ENCODE measurements around the gene GPALPP1.
"Not testable (repeated sequence)": the region's sequence is repeated elsewhere in the genome, so short reads cannot be mapped to it uniquely, and the experiment has no call there.

GPALPP1 gene

DNA sequence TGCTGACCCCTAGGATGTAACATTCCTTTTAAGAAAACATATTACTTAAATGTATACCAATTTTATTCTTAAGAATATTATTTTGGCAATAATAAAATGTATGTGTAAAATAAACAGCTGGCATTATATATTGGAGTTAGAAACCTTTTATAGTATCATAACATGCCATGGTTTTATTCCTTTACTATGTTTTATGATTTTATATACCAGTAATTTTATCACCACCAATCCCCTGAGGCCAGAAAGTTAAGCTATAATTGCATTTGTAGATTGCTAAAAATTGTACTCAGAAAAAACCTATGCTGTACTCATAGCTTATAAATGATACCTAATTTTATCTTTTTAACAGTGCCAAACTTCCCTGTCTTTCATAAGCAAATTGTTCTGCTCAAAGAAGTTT, 17.9 kb downstream of the GPALPP1 start:
- no peak for DNase-seq (ENCODE audit: low read depth)

DNA sequence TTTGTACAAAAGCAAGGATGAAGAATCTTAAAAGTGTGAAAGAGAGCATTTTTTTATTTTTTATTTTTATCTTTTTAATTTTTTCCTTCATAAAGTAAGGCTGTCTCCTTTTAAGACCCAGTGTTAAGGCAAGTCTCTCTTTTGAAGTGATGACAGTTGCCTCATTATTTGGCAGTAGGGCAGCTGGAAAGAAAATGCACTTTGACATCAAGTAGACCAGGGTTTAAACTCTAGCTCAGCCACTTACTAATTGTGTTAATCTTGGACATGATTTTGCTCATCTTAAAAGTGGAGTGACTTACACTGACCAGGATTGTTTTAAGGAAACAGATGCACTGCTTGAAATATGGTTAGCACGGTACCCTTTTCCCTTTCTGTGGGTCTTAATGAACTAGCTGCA, 18.5 kb downstream of the GPALPP1 start:
- no peak for DNase-seq (ENCODE audit: low read depth)

DNA sequence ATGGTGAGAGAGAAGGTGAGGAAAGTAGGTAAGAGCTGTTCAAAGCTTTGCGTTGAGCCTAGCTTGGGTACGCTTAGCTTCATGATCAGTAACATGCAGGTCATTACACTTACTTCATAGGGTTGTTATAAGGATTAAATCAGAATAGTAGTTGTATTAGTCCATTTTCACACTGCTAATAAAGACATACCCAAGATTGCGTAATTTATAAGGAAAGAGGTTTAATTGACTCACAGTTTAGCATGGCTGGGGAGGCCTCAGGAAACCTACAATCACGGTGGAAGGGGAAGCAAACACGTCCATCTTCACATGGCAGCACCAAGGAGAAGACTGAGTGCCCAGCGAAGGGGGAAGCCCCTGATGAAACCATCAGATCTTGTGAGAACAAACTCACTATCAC, 21.9 kb downstream of the GPALPP1 start:
- no peak for DNase-seq (ENCODE audit: low read depth)

DNA sequence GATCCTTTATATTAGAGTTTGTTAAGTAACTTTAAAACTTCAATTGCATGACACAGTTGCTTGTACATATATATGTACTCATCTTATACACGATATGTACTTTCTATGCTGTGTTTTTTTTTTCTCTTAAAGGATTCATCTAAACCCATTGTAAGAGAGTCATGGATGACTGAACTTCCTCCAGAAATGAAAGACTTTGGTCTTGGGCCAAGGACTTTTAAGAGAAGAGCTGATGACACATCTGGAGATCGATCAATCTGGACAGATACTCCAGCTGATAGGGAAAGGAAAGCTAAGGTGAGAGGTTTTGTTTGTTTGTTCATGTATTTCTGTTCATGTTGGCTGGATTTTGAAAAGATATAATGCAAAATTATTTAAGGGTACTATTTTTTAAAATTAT, 26.0 kb downstream of the GPALPP1 start:
- no peak for DNase-seq (ENCODE audit: low read depth)

DNA sequence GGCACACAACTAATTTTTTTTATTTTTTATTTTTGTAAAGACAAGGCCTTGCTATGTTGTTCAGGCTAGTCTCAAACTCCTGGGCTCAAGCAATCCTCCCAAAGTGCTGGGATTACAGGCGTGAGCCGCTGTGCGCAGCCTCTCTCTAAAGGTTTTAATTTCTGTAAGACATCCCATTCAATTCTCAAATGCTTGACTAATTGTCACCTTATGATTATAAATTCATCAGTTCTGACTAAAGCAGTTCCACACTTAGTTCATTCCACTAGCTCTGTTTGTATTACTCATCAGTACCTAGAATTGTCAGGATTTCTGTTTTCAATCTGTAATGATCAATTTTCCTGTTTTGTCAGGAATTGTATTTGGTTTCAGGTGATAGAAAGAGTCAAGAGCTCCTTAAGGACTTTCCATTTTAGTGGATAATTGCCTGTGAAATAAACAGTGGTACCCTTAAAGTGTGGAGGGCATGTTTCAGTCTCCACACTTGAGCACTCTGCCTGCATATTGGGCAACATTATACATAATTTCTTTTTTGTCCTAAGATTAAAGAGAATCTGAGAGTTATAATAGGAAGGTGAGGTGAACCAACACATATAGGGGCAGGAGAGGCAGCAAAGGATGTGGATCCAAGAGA, 27.6 kb downstream of the GPALPP1 start:
- DNase-seq (ENCODE audit: low read depth) = no peak

DNA sequence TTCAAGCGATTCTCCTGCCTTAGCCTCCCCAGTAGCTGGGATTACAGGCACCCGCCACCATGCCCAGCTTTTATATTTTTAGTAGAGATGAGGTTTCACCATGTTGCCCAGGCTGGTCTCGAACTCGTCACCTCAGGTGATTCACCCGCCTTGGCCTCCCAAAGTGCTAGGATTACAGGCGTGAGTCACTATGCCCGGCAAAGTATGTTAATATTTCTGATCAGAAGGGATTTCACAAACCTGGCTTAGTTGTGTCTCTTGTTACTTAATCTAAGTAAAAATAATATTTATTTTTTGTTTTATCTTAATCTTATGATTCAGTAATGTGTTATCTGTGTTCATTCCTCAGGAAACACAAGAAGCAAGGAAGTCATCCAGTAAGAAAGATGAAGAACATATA, 30.6 kb downstream of the GPALPP1 start:
- DNase-seq (ENCODE audit: low read depth) = not testable (repeated sequence)

DNA sequence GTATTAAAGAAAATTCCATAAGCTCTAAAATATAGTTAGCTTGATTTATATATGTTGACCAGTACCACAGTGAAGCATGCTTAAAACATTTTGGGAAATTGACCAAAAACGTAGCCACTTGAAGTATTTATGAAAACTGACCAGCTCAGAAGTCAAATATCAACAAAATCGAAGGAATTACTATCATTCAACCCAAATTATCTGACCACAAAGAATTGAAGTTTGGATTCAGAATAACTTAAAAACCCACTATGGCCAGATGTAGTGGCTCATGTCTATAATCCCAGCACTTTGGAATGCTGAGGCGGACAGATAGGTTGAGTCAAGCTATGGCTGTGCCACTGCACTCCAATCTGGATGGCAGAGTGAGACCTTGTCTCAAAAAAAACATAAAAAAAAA, 31.9 kb downstream of the GPALPP1 start:
- no peak for DNase-seq (ENCODE audit: low read depth)

DNA sequence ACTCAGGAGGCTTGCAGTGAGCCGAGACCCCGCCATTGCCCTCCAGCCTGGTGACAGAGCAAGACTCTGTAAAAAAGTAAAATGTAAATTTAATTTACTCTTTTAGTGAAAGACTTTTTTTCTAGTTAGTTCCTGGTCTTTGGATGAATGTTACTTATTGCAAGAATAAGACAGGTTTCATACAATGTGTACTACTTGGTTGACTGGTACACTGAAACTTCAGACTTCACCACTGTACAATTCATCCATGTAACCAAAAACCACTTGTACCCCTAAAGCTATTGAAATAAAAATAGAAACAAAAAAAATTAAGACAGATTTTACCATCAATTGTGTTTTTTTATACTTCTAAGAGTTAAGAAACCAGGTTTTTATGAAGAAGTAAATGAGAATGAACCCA, 35.5 kb downstream of the GPALPP1 start:
- no peak for DNase-seq (ENCODE audit: low read depth)

DNA sequence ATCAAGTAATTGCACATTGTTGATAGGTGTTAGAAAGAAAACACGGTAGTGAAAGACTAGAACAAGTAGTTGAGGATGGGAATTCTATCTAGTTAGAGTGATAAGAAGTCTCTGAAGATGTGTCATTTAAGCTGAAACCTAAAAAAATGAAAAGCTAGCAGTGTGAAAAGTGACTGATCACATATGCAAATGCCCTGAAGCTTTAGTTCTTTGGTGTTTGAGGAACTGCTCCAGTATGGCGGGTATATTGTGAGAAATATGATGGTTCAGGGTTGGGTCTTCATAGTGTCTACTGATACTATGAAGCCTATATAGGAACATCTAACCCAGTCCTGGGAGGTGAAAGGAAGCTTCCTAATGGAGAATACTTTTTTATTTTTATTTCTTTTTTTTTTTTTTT, 45.0 kb downstream of the GPALPP1 start:
- no peak for DNase-seq (ENCODE audit: low read depth)

DNA sequence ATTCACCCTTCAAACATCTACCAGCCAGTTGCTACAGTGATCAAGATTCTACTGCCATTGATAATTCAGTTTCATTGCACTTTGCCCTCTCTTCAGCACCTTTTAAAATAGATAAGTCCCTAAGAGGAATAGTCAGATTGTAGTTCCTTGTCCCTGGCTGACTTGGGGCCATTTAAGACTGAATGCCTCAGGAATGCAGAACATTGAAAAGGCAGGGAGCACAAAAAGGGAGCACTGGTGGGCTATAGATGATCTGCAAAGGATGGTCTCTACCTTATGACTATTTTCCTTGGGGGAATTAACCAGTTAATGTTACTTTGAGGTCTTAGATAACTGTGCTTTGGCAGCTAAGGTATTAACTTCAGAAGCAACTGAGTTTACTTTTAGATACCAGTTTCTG, 46.9 kb downstream of the GPALPP1 start:
- DNase-seq (ENCODE audit: low read depth) = no peak

DNA sequence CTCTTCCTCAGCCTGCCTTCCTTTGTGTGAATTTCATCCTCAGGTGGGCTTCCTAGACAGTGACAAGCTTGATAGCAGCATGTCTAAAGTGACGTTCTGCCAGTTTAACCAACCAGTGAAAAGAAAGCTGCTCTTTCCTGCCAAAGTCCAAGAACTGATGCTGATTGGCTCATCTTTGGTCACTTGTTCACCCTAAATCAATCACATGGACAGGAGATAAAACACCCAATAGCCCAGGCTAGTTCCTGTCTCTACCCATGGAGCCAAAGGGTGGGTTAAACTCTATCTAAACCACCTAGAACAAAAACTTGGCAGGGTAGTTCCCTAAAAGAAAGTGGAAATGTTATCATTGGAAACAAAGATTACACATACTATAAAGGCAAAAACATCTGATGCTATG, 50.8 kb downstream of the GPALPP1 start:
- DNase-seq (ENCODE audit: low read depth) = no peak

DNA sequence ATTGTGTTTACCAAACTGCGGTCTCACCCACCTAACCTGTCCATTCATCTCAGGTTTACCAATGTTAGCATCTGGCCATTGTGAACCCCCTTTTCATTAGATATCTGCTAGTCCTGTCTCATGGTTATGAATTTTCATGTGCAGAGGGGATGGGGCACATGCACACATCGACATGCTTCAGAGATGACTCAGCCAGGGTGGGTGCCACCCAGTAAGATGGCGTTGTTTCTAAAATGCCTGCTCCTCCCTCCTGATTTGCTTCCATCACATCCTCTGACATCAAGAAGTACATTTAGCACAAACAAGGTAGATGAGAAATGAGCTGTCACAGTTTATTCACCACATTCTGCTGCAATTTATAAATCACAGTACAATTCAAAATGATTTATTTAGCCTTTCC, 51.3 kb downstream of the GPALPP1 start:
- no peak for DNase-seq (ENCODE audit: low read depth)

DNA sequence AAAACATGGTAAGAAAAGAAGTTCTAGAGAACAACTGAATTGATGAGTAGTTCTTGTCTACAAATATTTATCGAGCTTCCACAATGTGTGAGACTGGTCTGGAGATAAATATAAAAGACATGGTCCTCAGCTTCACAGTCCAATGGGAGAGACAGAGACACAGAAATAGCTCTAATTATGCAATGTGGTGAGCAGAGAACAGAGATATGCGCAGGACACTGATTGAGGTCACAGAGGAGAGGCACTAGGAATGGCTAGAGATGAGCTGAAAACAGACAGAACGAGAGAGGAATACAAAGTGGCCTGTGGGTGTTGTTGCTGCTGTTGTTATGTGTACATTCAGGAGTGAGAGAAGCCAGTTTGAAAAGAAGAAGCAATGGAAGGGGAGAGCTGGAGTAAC, 53.2 kb downstream of the GPALPP1 start:
- DNase-seq (ENCODE audit: low read depth) = no peak

DNA sequence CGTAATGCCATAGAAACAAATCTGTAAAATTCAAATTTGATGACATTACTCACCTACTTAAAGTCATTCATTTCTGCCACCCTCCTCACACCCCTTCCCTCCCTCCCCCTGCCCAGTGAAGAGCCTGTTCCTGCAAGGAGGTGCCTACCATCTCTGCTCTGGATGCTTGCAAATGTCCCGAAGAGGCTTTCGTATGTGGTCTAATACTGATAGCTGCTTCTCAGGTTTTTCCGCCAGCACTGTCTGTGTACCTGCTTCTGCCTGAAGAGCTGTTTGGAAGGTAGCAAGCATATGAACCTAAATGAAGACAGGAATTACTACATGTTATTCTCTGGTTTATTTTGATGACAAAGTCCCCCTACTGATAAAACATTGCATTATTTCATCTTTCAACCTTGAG, 57.1 kb downstream of the GPALPP1 start:
- no peak for DNase-seq (ENCODE audit: low read depth)

DNA sequence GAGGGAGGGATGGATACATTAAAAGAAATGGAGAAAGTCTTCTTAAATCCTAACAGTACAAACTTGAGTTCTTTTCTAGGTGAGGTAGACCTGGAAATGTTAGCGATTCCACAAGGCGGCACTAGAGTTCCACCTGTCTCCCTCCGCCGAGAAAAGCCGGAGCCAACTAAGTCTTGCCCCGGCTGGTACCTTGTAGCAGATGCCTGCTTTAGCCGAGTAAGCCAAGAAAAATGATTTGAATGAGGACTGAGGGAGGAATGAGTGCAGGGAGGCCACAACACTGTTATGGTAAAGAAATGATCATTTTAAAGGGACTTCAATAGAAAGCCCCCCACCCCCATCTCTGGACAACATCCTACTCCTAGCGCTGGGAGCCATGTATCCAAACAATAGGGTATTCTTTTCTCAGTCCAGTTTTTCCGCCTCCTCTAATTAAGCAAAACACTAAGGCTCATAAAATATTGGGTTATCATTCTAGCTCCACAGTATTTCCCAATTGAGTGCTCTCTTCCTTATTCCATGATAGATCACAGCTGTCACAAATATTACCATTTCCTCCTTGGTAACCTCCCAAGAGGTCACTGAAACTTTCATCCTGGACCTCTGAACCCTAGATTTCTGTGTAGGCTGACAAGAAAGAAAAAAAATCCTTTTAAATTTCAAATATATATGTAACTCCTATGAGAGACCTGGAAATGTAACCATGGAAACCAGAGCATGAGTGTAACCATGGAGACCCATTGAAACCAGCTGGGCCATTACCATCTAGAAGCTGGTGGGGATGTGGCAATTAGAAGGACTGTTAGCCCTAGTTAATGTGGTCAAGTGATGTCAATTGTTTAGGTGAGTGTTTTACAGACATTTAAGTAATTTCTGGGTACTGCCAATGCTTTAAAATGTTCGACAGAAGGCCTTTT, 58.3 kb downstream of the GPALPP1 start:
- no peak for DNase-seq (ENCODE audit: low read depth)

DNA sequence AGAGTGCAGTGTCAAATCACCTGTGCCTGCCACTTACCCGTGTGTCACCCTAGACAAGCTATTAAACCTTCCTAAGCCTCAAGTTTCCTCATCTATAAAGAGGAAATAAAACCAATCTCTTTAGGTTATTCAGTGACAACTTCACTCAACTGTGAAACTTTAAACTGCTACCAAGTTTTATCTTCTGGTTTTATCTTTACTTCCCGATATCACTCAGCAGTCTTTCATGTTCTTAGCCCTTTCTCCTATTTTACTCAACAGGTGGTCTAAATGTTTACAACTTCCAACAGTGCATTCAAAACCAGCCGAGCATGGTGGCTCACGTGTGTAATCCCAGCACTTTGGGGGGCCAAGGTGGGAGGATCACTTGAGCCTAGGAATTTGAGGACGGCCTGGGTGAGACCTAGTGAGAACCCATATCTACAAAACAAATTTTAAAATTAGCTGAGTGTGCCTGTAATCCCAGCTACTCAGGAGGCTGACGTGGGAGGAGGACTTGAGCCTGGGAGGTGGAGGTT, 59.6 kb downstream of the GPALPP1 start:
- DNase-seq (ENCODE audit: low read depth) = no peak

DNA sequence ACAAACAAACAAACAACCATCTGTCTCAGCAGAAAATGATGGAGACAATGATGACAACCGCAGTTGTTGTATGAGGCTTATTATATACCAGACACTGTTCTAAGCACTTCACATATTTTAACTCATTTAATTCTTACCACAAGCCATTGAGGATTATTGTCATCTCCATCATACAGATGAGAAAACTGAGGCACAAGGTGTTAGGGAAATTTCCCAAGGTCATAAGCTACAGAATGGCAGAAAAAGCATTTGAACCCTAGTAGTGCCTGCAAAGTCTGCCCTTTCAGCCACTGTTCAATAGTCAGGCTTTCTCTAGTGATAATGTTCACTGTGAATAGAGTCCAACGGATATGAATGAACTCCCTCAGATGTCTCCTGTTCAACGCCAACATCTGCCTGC, 60.1 kb downstream of the GPALPP1 start:
- no peak for DNase-seq (ENCODE audit: low read depth)

DNA sequence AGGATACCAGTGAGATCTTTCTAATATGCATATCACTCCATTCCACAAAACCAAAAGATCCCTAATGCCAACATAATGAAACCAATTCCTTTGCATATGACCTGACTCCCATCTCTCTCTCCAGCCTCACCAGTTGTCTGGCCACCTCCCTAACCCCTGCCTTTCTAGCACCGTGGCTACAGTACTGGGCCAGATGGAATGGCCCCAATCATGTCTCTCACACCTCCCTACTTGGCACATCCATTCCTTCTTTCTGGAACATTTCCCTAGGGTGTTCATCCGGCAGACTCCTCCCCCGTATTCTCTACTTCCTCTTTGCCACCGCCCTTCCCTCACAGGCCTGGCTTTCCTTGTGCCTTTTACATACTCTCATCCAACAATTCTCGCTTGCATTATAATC, 62.0 kb downstream of the GPALPP1 start:
- DNase-seq (ENCODE audit: low read depth) = no peak

DNA sequence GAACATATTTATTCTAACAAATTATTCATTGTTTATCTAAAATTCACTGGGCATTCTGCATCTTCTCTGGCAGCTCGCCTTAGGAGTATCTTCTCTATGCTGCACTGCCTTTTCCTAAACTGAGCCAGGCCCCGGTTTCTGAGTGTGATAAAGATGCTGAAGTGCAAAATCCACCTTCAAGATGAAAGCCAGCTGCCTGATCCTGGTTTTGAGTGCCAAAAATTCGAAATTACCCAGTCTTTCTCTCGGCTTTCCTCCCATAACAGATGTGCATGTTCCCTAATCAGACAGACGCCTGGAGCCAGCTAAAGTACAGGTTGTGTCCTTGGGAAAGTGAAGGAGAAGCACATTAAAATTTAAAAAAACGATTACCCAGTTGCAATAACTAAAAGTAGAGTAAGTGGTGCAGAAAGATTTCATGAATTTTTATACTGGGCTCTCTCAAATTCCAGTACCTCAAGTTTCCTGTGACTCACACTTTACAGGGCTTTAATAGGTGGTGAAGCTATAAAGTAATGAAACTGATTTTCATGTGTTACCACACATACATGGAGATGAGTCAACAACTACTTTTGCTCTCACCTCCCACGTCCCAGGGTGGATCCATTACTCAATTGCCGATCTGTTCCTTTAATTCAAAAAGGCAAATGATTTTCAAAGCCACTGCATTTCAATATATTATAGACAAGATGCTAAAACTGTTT, 66.0 kb downstream of the GPALPP1 start:
- peak; percentile 86 for DNase-seq (ENCODE audit: low read depth)

DNA sequence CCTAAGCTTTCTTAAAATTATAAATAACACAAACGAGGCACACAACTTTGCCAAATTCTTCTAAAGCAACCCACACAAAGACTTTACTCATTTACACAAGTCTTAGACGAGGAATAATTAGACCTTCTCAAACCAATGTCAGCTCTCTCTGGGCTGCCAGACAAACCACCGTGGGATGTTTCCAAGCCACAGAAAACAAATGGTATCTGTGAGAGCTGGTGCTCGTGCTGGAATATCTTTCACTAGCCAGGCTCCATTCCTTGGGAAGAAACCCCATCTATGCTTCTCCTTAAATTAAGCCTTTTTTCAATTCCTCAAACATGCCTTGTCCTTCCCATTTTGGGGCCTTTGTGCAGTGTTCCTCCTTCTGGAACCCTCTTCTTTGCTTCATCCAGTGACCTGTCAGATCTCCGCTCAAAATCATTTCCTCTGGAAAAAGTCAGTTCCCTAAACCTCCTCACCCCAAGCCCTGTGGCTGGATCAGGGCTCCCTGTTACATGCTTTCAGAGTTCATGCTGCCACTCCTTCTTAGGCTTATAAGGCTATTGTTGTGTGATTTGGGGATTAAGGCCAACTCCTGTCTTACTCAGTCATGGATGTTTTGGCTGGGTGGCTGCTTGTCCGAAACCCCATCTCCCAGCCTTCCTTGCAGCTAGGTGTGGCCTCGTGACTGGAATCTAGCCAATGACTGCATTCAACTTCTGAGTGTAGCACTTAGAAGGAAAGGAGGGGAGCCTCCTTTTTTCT, 66.7 kb downstream of the GPALPP1 start:
- no peak for DNase-seq (ENCODE audit: low read depth)

DNA sequence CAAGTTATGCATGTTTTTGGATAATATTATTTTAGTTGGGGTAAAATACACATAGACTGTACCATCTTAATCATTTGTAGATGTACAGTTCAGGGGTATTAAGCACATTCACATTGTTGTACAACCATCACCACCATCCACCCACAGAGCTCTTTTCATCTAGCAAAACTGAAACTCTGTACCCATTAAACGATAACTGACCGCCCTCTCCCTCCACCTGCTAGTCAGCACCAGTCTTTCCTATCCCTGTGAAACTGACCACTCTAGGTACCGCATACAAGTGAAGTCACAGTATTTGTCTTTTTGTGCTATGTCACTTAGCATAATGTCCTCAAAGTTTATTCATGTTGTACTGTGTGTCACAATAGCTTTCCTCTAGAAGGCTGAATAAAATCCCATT, 70.7 kb downstream of the GPALPP1 start:
- DNase-seq (ENCODE audit: low read depth) = no peak

DNA sequence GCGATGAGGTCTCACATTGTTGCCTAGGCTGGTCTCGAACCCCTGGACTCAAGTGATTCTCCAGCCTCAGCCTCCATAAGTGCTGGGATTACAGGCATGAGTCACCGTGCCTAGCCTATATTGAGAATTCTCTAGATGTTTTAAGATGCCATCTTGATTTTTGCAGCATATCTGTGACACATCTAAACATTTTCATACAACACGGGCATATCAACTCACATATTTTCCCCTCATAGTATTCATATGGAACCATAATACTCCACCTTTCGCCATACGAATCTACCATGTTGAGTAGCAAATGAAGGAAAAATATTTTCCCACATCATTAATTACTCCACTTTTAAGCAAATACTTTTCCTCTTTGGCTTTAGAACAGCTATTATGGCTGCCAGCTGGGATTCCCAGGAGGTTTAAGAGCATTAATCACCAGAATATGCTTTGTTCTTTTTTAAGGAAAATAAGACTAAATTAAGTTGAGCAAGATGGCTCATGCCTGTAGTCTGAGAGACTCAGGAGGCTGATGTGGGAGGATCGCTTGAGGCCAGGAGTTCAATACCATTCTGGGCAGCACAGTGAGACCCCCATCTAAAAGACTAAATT, 74.0 kb downstream of the GPALPP1 start:
- DNase-seq (ENCODE audit: low read depth) = no peak

All from GM04503 (cell line).